ENCODE data around the gene TBX1.

TBX1 gene

GRCh38 chr22:19805821-19806212 lies 45.2 kb downstream of the TBX1 start:
- no peak overlapping the region for H3K4me3 ChIP-seq (ENCODE audit: low read depth, low read length)
- in situ Hi-C loops (cut with HindIII; ENCODE audit: low sequenced_read_pairs) = no loop called here
- TF ChIP-seq, protein P1, sequence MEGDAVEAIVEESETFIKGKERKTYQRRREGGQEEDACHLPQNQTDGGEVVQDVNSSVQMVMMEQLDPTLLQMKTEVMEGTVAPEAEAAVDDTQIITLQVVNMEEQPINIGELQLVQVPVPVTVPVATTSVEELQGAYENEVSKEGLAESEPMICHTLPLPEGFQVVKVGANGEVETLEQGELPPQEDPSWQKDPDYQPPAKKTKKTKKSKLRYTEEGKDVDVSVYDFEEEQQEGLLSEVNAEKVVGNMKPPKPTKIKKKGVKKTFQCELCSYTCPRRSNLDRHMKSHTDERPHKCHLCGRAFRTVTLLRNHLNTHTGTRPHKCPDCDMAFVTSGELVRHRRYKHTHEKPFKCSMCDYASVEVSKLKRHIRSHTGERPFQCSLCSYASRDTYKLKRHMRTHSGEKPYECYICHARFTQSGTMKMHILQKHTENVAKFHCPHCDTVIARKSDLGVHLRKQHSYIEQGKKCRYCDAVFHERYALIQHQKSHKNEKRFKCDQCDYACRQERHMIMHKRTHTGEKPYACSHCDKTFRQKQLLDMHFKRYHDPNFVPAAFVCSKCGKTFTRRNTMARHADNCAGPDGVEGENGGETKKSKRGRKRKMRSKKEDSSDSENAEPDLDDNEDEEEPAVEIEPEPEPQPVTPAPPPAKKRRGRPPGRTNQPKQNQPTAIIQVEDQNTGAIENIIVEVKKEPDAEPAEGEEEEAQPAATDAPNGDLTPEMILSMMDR (IDR thresholded peaks at IDR 0.05; ENCODE audit: low read depth, low read length, missing control alignments) = no peak
- DNase-seq (ENCODE audit: low read depth) = no peak

DNA sequence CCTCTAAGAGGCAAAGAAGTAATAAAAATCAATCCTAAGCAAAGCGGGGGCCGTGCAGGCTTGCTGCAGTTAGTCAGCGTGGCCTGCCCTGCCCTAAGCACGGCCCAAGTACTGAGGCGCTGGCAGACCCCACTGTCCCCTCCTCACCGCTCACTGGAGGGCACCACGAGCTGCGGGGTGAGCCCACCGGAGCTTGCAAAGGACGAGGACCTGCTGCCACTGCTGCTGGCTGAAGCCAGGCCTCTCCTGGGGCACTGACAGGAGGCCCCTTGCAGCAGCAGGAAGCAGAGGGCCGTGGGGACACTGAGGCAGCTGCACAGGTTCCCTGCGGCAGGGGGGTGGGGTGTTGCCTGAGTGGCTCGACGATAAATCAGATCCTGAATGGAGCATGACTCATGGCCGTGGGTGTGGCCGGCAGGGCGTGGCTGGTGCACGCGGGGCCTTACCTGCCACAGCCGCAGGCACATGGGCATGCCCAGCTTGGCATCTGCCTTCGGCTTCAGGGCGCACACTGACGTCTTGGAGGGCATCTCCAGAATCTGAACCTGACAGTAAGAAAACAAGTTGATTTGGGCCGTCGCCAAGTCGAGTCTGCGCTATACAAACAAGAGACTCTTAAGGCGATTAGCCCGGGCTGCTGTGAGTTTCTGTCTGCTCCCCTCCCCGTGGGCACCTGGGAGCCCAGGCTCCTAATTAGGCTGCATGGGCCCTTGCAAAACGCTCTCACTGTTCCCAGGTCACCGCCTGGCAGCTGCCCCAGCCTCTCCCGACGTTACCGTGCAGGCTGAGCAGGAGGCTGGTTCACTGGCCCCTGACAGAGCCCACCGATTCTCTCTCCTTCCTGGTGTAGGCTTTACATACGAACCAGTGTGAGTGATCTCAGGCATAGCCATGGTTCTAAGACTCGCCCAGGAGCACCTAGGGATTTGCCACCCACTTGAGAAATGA lies 45.9 kb downstream of the TBX1 start:
- no peak for DNase-seq (ENCODE audit: low read depth)
- no peak overlapping the region for H3K4me3 ChIP-seq (ENCODE audit: low read depth, low read length)
- TF ChIP-seq, protein P1 (IDR thresholded peaks at IDR 0.05; ENCODE audit: low read depth, low read length, missing control alignments) = no peak
- in situ Hi-C loops (cut with HindIII; ENCODE audit: low sequenced_read_pairs) = no loop called here

GRCh38 chr22:19807161-19807913 lies 46.8 kb downstream of the TBX1 start:
- TF ChIP-seq, protein P1 (IDR thresholded peaks at IDR 0.05; ENCODE audit: low read depth, low read length, missing control alignments) = no peak
- no peak for DNase-seq (ENCODE audit: low read depth)
- no peak overlapping the region for H3K4me3 ChIP-seq (ENCODE audit: low read depth, low read length)
- in situ Hi-C loops (cut with HindIII; ENCODE audit: low sequenced_read_pairs) = no loop called here

- H3K4me3 ChIP-seq (ENCODE audit: low read depth, low read length) = no peak overlapping the region
- DNase-seq (ENCODE audit: low read depth) = no peak
- in situ Hi-C loops (cut with HindIII; ENCODE audit: low sequenced_read_pairs) = no loop called here
- TF ChIP-seq, protein P1 (IDR thresholded peaks at IDR 0.05; ENCODE audit: low read depth, low read length, missing control alignments) = no peak
Observed at GRCh38 chr22:19807914-19808872, 47.6 kb downstream of the TBX1 start.

DNA sequence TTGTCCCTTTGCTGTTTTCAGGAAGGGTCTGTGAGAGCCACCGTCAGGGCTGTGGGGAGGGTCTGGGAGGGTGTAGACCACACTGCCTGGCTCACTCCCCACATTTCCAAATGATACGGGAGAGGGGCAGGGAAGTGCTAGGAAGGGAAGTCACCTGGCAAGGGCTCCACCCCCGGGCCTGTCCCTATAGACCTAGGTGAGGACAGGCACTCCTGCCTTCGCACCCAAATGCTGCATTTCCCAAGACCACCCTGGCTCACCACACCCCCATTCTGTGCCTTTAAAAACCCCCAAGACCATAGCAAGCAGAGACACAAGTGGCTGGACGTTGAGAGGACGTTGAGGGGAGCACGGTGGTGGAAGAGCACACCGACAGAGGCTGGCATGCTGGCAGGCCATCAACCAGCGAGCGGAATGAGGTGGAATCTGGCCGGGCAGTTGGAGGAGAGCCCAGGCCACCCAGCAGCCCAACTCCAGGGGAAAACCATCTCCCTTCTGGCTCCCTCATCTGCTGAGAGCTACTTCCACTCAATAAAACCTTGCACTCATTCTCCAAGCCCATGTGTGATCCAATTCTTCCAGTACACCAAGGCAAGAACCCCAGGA lies 48.4 kb downstream of the TBX1 start:
- no peak overlapping the region for H3K4me3 ChIP-seq (ENCODE audit: low read depth, low read length)
- DNase-seq (ENCODE audit: low read depth) = no peak
- in situ Hi-C loops (cut with HindIII; ENCODE audit: low sequenced_read_pairs) = no loop called here
- TF ChIP-seq, protein P1 (IDR thresholded peaks at IDR 0.05; ENCODE audit: low read depth, low read length, missing control alignments) = no peak
